Chondrocyte (in vitro differentiated cells): Measurements from ENCODE around the gene LTBP3. TPM values are rescaled to one million over a fixed set of nuclear protein-coding genes. Genes with fewer than 3 reads are reported as not detected.

Source experiments
- DNase-seq: peaks from one replicate; pipeline ENCODE4 v3.0.0; 2021; ENCODE audit warnings: mixed read lengths, low spot score
- H3K27ac Mint-ChIP-seq: one replicate; pipeline ENCODE4 v1.8.0; 2021; ENCODE audit warnings: mild to moderate bottlenecking, moderate library complexity, mixed read lengths; ENCODE audit not compliant: unreplicated experiment
- H3K27me3 Mint-ChIP-seq: 2 replicates; pipeline ENCODE4 v1.8.0; 2021; ENCODE audit warnings: low read depth, mixed read lengths
- H3K36me3 Mint-ChIP-seq: 2 replicates; pipeline ENCODE4 v1.8.0; 2021; ENCODE audit warnings: low read depth, mixed read lengths
- H3K4me1 Mint-ChIP-seq: 2 replicates; pipeline ENCODE4 v1.8.0; 2021; ENCODE audit warnings: low read depth, mild to moderate bottlenecking, mixed read lengths
- H3K4me3 Mint-ChIP-seq: one replicate; pipeline ENCODE4 v1.8.0; 2021; ENCODE audit warnings: mild to moderate bottlenecking, moderate library complexity, mixed read lengths; ENCODE audit not compliant: unreplicated experiment
- H3K9me3 Mint-ChIP-seq: 2 replicates; pipeline ENCODE4 v1.8.0; 2021; ENCODE audit warnings: low read depth, mixed read lengths
- CTCF ChIP-seq: fragments of 200-600 bp; sonication (generic); IDR thresholded peaks from 2 replicates; pipeline ENCODE4 v1.5.0; 2021; ENCODE audit warnings: antibody characterized with exemption, mild to moderate bottlenecking, moderate library complexity
- total RNA-seq: library from RNA; stranded (reverse); gene quantifications from 3 replicates; pipeline ENCODE4 v1.2.1, GENCODE V29; 2021

Gene LTBP3
- total RNA-seq, 1 donor from 2014 or later, result 271 TPM

- no peaks in the 10 kb centered on the region for H3K9me3 Mint-ChIP-seq
- H3K4me3 Mint-ChIP-seq, result no peak overlapping the region
- no peaks in the 10 kb centered on the region for H3K27me3 Mint-ChIP-seq
- H3K27ac Mint-ChIP-seq, result no peak overlapping the region
- no peak for DNase-seq
- no peak for TF ChIP-seq CTCF
- peaks cover 36% of the 10 kb centered on the region for H3K4me1 Mint-ChIP-seq
- peaks cover 36% of the 10 kb centered on the region for H3K36me3 Mint-ChIP-seq
Measured at GRCh38 chr11:65503949-65504673, 54.0 kb downstream of the LTBP3 start.

GRCh38 chr11:65503368-65503948, 54.7 kb downstream of the LTBP3 start:
- Mint-ChIP-seq H3K27ac (no peak overlapping the region), H3K27me3 (no peaks in the 10 kb centered on the region)

GRCh38 chr11:65502555-65503367, 55.4 kb downstream of the LTBP3 start:
- no peak overlapping the region for H3K4me3 Mint-ChIP-seq
- DNase-seq, result no peak

More at GRCh38 chr11:65503368-65503948, 54.7 kb downstream of the LTBP3 start:
- Mint-ChIP-seq H3K9me3 (no peaks in the 10 kb centered on the region), H3K4me1 (peaks cover 35% of the 10 kb centered on the region), H3K36me3 (peaks cover 36% of the 10 kb centered on the region), H3K4me3 (no peak overlapping the region)
- TF ChIP-seq CTCF, result no peak
- DNase-seq, result no peak

GRCh38 chr11:65502274-65502554, 55.9 kb downstream of the LTBP3 start:
- no peaks in the 10 kb centered on the region for H3K27me3 Mint-ChIP-seq

More at GRCh38 chr11:65502555-65503367, 55.4 kb downstream of the LTBP3 start:
- no peak overlapping the region for H3K27ac Mint-ChIP-seq
- H3K9me3 Mint-ChIP-seq, result no peaks in the 10 kb centered on the region
- H3K4me1 Mint-ChIP-seq, result peaks cover 31% of the 10 kb centered on the region
- peaks cover 36% of the 10 kb centered on the region for H3K36me3 Mint-ChIP-seq
- TF ChIP-seq CTCF, result no peak
- no peaks in the 10 kb centered on the region for H3K27me3 Mint-ChIP-seq

More at GRCh38 chr11:65502274-65502554, 55.9 kb downstream of the LTBP3 start:
- Mint-ChIP-seq H3K36me3 (peaks cover 36% of the 10 kb centered on the region), H3K4me3 (no peak overlapping the region), H3K9me3 (no peaks in the 10 kb centered on the region), H3K27ac (no peak overlapping the region), H3K4me1 (peaks cover 27% of the 10 kb centered on the region)
- DNase-seq, result no peak
- TF ChIP-seq CTCF, result no peak
